HUES64 (cell line): ENCODE measurements around the gene KDM7A. TPM values are rescaled to one million over a fixed set of nuclear protein-coding genes. Genes with fewer than 3 reads are reported as not detected.
A peak's percentile ranks its signal among the peaks of the same experiment; 100 is the strongest.

ENCODE experiments used
- H3K27ac ChIP-seq: 2 replicates; pipeline ENCODE4 v1.7.0; 2013; ENCODE audit warnings: low read depth, low read length, inconsistent platforms
- H3K27me3 ChIP-seq: 2 replicates; pipeline ENCODE4 v1.6.1; 2013; ENCODE audit warnings: mild to moderate bottlenecking, low read length; ENCODE audit not compliant: insufficient read depth
- H3K36me3 ChIP-seq: 2 replicates; pipeline ENCODE4 v1.6.1; 2013; ENCODE audit warnings: mild to moderate bottlenecking, low read length; ENCODE audit not compliant: insufficient read depth
- H3K4me1 ChIP-seq: 2 replicates; pipeline ENCODE4 v1.6.1; 2013; ENCODE audit warnings: mild to moderate bottlenecking, low read length, moderate library complexity; ENCODE audit not compliant: insufficient read depth
- H3K4me3 ChIP-seq: 2 replicates; pipeline ENCODE4 v1.5.1; 2013; ENCODE audit warnings: mild to moderate bottlenecking, low read length, moderate library complexity
- H3K9ac ChIP-seq: 2 replicates; pipeline ENCODE4 v1.6.1; 2013; ENCODE audit warnings: mild to moderate bottlenecking, low read depth, low read length
- H3K9me3 ChIP-seq: 2 replicates; pipeline ENCODE4 v1.6.1; 2013; ENCODE audit warnings: low read depth, low read length; ENCODE audit not compliant: insufficient read depth
- WGBS: fragments of 150-250, 120-280 bp; methylation state at CpG from one replicate; pipeline ENCODE4 v1.1.7; 2013; ENCODE audit warnings: missing lambda C conversion rate; 5-methylcytosine and 5-hydroxymethylcytosine counted together
- polyA plus RNA-seq, 2 experiments: library from polyadenylated mRNA; stranded (reverse); fragments of 50-300 nt; gene quantifications; one replicate each; pipeline ENCODE4 v1.2.3, GENCODE V29; 2013

KDM7A gene
- polyA plus RNA-seq (2013, experiment 1 of 2): 4.3 TPM
- polyA plus RNA-seq (2013, experiment 2 of 2): 6.3 TPM

- under 1% methylated on average over 132 of the region's 132 CpGs for WGBS
- Histone ChIP-seq H3K9me3 (no peaks in the 10 kb centered on the region), H3K27ac (peak within 1 kb of the TSS; percentile 71), H3K36me3 (no peaks in the 10 kb centered on the region), H3K9ac (peak within 1 kb of the TSS; percentile 77), H3K4me1 (peaks cover 5% of the 10 kb centered on the region; the same call in 1 of the 2 replicates), H3K4me3 (peak within 1 kb of the TSS; percentile 68), H3K27me3 (peaks cover 30% of the 10 kb centered on the region)
Measured at GRCh38 chr7:140176811-140177702, at the start of gene KDM7A. KDM7A (minus strand) TSS chr7:140176983; CDS start chr7:140176937, 46 bp downstream.

GRCh38 chr7:140225562-140226249 lies 48.9 kb upstream of the KDM7A start:
- Histone ChIP-seq H3K27ac (no peak overlapping the region), H3K27me3 (peaks cover 18% of the 10 kb centered on the region; the same call in 1 of the 2 replicates), H3K36me3 (no peaks in the 10 kb centered on the region), H3K4me1 (peaks cover 5% of the 10 kb centered on the region), H3K9ac (no peak overlapping the region), H3K4me3 (no peak overlapping the region), H3K9me3 (no peaks in the 10 kb centered on the region)
- WGBS: 91% methylated on average over 5 of the region's 5 CpGs

- H3K27ac ChIP-seq: no peak overlapping the region
- H3K9me3 ChIP-seq: no peaks in the 10 kb centered on the region
- no peaks in the 10 kb centered on the region for H3K27me3 ChIP-seq
- 87% methylated on average over 15 of the region's 15 CpGs for WGBS
- no peaks in the 10 kb centered on the region for H3K4me1 ChIP-seq
- H3K4me3 ChIP-seq: no peak overlapping the region
- no peak overlapping the region for H3K9ac ChIP-seq
- no peaks in the 10 kb centered on the region for H3K36me3 ChIP-seq
Measured at GRCh38 chr7:140223515-140224221, 46.9 kb upstream of the KDM7A start.

- no peaks in the 10 kb centered on the region for H3K4me1 ChIP-seq
Measured at GRCh38 chr7:140222814-140223213, 46.0 kb upstream of the KDM7A start.

GRCh38 chr7:140219672-140220524 lies 43.1 kb upstream of the KDM7A start:
- Histone ChIP-seq H3K4me1 (no peaks in the 10 kb centered on the region), H3K27me3 (no peaks in the 10 kb centered on the region), H3K27ac (no peak overlapping the region), H3K9me3 (no peaks in the 10 kb centered on the region), H3K36me3 (no peaks in the 10 kb centered on the region), H3K9ac (no peak overlapping the region), H3K4me3 (no peak overlapping the region)
- WGBS: 93% methylated on average over 10 of the region's 10 CpGs

More at GRCh38 chr7:140222814-140223213, 46.0 kb upstream of the KDM7A start:
- Histone ChIP-seq H3K36me3 (no peaks in the 10 kb centered on the region), H3K9me3 (no peaks in the 10 kb centered on the region), H3K27ac (no peak overlapping the region), H3K9ac (no peak overlapping the region), H3K4me3 (no peak overlapping the region), H3K27me3 (no peaks in the 10 kb centered on the region)
- WGBS: 94% methylated on average over 10 of the region's 10 CpGs

DNA sequence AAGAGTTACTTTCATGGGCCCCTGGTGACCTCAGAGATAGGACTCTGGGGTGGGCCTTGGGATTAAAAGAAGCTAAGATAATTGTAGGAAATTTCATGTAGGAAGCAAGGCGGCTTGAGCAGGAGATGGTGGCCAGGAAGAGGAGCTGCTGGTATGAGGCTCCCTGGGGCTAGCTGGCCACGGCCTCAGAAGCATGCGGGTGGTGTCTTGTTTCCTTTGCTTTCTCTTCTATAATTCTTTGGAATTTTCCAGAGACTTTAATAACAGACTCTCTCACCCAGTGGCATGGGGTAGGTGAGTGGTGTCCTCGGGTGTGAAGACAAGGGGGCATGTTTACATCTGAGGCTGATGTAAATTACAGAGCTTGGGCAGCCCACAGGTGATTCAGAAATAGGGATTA lies 41.9 kb upstream of the KDM7A start:
- WGBS: 80% methylated on average over 4 of the region's 4 CpGs
- Histone ChIP-seq H3K9ac (no peak overlapping the region), H3K27me3 (no peaks in the 10 kb centered on the region), H3K27ac (no peak overlapping the region), H3K36me3 (no peaks in the 10 kb centered on the region), H3K9me3 (no peaks in the 10 kb centered on the region), H3K4me3 (no peak overlapping the region), H3K4me1 (no peaks in the 10 kb centered on the region)

DNA sequence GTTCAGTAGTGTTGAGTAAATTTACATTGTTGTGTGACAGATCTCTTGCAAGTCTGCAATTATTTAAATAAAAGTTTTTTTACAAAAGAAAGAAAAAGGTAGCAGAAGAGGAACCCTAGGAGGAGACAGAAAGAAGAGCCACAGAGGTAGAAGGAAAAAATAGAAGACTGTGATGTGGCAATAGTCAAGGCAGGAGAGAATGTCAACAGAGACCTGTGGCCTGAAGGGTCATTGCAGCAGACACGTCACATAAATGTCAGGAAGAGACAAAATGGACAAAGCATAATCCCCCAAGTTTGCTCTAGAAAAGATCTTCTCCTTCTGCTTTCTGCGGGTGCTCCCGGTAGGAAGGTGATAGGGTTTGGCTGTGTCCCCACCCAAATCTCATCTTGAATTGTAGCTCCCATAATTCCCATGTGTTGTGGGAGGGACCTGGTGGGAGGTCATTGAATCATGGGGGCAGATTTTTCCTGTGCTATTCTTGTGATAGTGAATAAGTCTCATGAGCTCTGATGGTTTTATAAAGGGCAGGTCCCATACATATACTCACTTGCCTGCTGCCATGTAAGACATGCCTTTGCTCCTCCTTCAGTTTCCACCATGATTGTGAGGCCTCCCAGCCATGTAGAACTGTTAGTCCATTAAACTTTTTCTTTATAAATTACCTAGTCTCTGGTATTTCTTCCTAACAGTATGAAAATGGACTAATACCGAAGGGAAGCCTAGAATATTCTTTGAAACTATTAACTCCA lies 41.1 kb upstream of the KDM7A start:
- Histone ChIP-seq H3K27ac (no peak overlapping the region), H3K27me3 (no peaks in the 10 kb centered on the region), H3K36me3 (no peaks in the 10 kb centered on the region), H3K4me3 (no peak overlapping the region), H3K9ac (no peak overlapping the region), H3K4me1 (no peaks in the 10 kb centered on the region), H3K9me3 (no peaks in the 10 kb centered on the region)
- 88% methylated on average over 2 of the region's 4 CpGs for WGBS

DNA sequence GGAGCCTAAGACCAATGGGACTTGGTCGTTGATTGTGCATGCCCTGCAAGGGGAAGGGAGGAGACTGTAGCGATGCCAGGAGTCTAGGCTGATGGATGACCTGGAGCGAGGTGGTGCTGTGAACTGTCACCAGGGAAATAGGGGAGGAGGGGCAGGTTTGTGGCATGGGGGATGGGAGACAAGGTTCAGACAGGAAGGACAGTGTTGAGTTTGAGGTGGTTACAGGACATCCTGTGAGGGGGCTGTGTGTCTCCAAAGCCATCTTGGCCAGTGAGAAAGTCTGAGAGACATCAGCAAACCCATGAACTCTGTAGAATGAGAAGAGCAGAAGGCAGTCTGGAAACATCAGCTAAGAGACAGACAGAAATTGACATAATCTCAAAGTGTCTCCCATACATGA lies 38.5 kb upstream of the KDM7A start:
- 88% methylated on average over 3 of the region's 3 CpGs for WGBS
- H3K4me1 ChIP-seq: no peaks in the 10 kb centered on the region
- no peaks in the 10 kb centered on the region for H3K27me3 ChIP-seq
- H3K27ac ChIP-seq: no peak overlapping the region
- no peaks in the 10 kb centered on the region for H3K9me3 ChIP-seq
- no peak overlapping the region for H3K4me3 ChIP-seq
- no peaks in the 10 kb centered on the region for H3K36me3 ChIP-seq
- H3K9ac ChIP-seq: no peak overlapping the region

- Histone ChIP-seq H3K9ac (no peak overlapping the region), H3K4me1 (no peaks in the 10 kb centered on the region), H3K4me3 (no peak overlapping the region), H3K27me3 (no peaks in the 10 kb centered on the region), H3K9me3 (no peaks in the 10 kb centered on the region), H3K27ac (no peak overlapping the region), H3K36me3 (no peaks in the 10 kb centered on the region)
- 92% methylated on average over 3 of the region's 3 CpGs for WGBS
Measured at GRCh38 chr7:140214075-140214684, 37.4 kb upstream of the KDM7A start.
